HG03571 (cell line): ENCODE results near the gene UCN.
"Not testable (repeated sequence)": the region's sequence is repeated elsewhere in the genome, so short reads cannot be mapped to it uniquely, and the experiment has no call there.

ENCODE experiments used
- ATAC-seq: cut with Tn5 transposase; IDR thresholded peaks from one replicate; pipeline ENCODE4 v1.9.1; 2021; ENCODE audit not compliant: unreplicated experiment

The UCN gene, protein sequence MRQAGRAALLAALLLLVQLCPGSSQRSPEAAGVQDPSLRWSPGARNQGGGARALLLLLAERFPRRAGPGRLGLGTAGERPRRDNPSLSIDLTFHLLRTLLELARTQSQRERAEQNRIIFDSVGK

DNA sequence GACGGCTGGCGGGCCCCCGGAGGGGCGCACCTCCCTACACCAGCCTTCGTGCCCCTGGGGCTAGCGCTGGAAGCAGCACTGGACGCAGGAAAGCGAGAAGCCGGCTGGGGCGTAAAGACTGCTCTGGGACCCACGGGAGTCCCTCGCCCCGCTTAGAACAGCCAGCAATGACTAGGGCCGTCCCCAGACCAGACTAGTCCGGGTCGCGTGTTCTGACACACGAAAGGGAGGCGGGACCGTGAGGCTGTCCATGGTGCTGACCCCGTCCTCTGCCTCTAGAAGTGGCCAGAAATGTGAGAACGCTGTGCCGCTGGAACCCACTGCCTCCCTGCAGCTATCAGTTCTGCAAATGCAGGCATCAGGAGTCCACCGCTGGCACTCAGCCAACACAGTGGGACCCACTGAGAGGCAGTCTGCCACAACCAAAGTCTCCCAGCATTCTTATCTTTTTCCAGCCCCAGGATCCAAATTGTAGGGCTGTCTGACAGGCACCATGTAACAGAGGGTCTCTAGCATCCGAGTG is at the start of gene UCN:
Gene UCN, minus strand, starts transcription at position 87 of the 523 bp plus-strand sequence. CDS start 550 bp downstream, outside the sequence.
- no peak for ATAC-seq

DNA sequence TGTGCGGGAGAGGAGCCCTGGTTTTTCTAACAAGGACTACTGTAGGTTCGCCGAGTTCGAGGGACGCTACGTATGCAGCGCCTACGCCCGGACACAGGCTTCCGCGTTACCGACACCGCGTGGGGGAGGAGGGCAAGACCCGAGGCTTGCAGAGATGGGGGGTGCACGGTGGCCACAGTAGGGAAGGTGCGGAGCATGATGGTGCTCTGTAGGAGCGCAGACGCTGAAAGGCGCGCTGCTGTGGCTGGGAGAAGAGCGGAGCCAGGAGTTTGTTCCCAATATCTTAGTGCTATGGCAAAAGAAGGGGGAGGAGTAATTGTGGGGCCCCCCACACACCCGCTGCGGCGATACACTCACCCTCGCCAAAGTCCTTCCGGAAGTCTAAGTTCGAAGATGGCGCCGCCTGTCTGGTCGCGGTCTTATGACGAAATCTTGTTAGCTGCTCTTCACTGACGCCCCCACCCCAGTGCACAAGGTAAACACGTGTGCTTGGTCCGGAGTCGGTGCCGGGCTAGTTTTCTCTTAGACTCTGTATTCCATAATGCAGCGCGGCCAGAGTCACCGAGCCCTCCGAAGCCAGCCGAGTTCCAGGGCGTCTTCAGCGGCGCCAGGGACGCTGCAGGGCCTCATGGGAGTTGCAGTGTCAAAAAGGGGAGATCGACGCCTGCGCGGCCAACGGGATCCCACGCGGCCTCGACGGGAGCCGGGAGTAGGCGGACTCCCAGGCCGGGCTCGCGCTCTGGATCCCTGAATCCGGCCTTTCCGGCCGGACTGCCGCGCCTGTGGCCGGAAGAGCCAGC is 48.3 kb upstream of the UCN start, which contains the start of gene GTF3C2:
Gene GTF3C2, minus strand, starts transcription at position 383 of the 800 bp plus-strand sequence. CDS start 13,210 bp downstream, outside the sequence.
- ATAC-seq, result peak; percentile 77

DNA sequence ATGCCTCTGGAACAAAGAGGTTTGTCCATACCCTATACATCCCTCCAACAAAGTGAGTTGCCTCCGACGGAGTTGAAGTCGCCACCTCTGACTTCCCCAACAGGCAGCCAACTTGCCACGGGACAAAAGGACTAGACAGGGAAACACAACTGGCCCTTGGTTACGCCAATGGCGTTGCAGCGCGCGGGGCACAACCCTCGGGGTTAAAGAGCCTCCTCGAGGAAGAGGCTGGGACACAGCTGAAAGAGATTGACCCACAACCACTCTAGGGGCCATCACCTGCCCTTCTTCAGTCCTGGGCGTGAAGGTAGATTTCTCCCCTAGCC is 47.8 kb upstream of the UCN start:
- peak; percentile 18 for ATAC-seq

DNA sequence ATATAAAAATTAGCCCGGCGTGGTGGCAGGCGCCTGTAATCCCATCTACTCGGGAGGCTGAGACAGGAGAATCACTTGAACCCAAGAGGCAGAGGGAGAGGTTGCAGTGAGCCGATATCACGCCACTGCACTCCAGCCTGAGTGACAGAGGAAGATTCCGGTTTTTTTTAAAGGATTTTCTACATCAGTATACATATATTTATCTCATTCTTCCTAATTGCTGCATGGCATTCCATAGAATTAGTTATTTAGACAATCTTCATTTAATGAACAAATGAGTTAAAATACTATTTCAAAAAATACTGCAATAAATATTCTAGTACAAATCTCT is 46.3 kb upstream of the UCN start:
- no peak for ATAC-seq

DNA sequence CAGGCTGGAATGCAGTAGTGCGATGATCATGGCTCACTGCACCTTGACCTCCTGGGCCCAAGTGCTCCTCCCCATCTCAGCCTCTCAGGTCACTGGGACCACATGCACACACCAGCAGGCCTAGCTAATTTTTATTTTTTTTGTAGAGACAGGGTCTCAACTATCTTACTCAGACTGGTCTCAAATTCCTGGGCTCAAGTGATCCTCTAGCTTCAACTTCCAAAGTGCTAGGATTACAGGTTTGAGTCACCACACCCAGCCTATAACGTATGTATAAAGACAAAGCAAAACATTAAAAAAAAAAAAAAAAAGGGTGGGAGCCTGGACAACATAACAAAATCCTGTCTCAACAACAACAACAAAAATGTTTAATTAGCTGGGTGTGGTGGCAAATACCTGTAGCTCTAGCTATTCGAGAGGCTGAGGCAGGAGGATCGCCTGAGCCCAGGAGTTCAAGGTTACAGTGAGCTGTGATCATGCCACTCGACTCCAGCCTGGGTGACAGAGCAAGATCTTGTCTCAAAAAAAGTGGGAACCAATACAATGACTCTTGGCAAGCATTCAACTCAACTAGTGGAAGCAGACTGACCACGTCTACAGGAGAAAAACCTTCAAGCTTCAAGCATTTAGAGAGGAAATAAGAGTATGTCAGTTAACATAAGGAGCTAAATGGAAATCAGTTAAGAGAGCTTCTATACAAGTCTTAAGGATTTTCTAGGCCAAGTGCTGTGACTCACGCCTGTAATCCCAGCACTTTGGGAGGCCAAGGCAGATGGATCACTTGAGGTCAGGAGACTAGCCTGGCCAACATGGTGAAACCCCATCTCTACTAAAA is 45.7 kb upstream of the UCN start:
- ATAC-seq, result no peak

DNA sequence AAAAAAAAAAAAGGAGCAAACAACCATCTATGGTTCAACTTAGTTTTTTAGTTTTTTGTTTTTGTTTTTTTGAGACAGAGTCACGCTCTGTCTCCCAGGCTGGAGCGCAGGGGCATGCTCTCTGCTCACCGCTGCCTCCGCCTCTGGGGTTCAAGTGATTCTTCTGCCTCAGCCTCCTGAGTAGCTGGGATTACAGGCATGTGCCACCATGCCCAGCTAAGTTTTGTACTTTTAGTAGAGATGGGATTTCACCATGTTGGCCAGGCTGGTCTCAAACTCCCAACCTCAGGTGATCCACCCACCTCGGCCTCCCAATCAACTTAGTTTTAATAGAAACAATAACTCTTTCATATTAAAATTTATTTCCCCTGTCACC is 45.1 kb upstream of the UCN start:
- ATAC-seq, result not testable (repeated sequence)

DNA sequence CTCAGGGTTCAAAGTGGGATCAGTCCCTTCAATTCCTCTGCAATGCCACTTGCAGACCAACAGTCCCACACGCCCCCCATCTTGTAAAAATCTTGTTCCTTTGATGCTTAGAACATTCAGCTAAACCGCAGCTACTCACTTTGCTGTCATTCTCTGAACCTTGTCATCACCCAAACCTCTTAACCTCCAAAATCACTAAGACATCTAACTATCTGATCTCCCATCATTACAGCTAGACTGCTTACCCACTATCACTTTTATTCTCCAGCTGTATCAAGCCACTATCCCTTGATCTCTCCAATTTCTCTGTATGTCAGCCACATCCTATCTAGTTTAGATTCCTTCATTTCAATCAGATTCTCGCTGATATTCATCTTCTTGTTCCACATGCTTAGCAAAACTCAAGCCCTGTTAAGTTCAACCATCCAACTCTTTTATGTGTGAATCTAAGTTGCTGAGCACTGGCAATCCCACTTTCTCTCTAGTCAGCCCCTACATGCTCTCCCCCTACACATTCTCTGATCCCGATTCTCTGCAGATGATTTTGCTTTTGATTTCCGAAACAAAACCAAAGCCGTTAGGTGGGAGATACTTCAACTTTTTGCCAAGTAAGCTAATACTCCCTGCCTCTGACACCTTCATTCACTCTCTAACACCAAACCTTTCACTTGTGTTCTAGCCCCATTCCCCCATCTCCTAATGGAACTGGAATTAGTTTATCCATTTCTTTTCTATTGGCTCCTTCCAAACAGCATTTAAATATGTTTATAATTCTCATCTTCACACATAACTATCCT is 43.8 kb upstream of the UCN start:
- no peak for ATAC-seq

DNA sequence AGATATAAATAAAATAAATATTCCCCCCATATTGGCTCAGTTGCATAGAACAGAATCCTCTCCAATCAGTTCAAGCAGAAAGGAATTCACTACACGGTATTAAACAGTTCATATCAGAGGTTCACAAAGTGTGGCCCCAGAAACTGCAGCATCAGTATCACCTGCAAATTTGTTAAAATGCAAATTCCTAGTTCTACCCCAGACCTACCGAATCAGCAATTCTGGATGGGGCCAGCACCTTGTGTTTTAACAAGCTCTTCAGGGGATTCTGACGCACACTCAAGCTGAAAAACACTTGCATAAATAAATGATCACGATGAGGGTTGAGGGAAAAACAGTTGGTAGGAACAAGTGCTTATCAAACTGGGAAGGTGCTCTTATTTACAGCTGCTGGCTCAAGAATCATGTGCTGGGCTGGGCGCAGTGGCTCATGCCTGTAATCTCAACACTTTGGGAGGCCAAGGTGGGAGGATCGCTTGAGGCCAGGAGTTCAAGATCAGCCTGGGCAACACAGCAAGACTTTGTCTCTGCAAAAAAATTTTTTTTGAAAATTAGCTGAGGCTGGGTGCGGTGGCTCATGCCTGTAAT is 42.0 kb upstream of the UCN start:
- no peak for ATAC-seq

DNA sequence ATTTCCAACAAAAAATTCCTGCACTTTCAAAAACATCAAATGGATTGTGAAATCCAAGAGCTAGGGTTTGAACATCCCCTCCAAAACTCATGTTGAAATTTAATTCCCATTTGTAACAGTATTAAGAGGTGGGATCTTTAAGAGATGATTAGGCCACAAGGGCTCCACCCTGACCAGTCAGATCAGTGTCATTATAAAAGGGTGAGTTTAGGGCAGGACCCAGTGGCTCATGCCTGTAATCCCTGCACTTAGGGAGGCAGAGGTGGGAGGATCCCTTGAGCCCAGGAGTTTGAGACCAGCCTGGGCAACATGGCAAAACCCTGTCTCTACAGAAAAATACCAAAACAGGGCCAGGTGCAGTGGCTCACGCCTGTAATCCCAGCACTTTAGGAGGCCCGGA is 39.4 kb upstream of the UCN start:
- ATAC-seq, result no peak

DNA sequence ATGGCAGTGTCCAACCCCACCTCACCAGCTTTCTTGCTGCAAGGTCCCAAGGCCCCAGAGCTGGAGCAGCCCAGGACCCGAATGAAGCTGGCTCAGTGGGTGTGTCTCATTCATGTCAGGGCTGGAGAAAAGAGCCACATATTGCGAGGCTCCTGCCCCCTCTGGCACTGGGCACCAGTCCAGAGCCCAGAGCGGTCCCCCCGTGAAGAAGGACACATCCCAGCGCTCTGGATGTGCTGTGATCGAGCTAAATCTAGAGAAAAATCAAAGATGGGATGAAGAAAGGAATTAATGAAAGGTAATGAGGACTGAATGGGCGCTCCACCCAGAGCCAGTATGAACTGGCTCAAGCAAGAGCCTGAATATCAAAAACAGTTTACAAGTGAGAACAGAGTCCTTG is 27.9 kb upstream of the UCN start:
- ATAC-seq, result no peak

DNA sequence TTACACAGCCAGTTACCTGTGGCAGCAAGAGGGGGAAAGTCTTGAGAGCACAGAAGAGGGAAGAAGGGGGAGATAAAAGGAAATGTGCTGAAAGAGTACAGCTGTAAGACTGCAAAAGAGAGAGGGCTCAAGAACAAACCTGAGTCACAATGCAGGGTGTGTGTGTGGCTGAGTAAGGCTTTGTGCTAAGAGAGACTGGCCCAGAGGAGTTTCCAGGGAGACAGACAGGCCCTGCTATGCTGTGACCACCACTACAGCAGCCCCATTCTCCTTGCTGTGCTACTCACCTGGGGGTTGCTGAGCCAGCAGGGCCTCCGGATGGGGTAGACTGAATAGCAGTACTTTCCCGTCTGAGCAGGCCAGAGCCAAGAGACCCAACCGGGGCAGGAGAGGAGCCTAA is 27.1 kb upstream of the UCN start:
- no peak for ATAC-seq

DNA sequence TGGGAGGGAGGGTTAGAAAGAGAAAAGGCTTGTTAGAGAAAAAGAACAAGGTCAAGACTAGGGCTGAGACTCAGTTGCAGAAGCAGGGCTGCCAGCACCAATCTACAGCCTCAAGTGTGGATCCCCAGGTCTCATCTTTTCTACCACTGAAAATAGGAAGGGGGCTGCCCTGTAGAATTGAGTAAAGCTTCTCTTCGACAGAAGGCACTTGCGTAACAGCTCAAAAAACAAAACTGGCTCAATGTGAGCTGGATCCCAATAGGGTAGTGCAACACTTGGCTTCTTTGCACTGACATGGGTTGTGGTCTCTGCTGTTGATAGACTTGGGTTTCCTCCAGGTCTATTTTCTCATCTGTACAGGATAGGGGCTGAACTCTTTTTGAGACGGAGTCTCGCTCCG is 16.5 kb upstream of the UCN start:
- ATAC-seq, result no peak

DNA sequence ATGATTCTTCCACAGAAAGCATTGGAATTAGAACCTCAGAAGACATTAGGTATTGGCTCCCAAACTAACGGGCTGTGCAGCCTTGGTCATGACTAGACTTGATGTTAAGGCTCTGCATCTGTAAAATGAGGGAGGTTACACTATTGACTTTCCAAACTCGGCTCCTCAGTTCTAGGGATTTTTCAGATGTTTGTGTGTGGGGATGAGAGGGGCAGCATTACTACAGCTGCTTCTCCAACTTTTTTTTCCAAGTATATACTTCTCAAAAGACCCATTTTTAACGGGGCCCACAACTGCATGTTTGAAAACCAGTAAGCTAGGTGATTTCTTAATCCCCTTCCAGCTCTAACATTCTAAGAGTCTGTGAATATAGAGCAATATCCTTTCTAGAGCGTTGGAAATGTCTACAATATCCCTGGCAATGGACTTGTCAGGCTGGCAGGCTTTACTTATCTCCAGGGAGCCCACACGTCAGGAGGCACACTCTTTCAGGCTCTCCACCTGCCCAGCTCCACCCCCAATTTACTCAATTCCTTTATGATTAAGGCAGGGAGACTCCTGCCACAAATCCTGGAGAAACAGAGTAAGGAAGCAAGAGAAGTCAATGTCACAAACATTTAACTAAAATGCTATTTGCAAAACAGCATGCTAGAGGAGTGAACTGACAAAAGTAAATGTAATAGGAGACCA is 15.5 kb upstream of the UCN start:
- ATAC-seq, result no peak

DNA sequence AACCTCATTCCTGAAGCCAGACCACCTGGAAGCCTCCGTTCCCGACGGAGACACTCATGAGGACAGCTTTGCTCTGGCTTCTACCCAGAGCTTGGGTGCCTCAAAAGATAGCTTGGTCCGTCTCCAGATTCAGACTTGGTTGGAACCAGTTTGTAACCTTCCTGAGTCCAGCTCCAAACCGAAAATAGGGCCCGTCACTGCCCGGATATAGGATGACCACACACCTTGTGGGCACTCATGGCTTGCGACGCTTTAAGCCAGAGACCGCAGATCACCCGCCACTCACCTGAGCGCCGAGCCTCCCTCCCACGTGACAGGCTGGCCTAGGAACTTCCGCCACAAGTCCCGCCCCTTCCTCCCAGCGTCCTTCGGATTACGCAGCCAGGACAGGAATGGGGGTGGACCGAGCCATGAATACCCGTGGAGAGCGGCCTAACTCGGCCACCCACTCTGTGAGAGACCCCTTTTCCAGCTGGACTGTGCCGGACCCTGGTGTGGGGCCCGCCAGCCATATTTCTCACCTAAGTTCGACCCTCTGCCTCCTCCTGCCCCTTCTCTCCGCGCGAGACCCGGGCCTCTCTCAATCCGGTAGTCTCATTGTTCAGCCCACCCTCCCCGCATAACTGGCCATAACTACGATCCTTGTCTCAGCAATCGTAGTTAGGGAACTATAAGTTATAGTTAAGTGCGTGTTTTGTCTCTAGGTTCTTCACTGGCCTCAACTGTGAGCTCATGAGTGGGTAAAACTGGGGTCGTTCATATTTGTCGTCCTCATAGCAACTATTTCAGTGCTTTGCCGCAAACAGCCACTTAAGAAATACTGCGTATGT is 14.7 kb upstream of the UCN start, which contains the start of gene MPV17:
Gene MPV17, minus strand, starts transcription at position 332 of the 830 bp plus-strand sequence. CDS start 580 bp downstream, outside the sequence.
- ATAC-seq, result peak; percentile 65

DNA sequence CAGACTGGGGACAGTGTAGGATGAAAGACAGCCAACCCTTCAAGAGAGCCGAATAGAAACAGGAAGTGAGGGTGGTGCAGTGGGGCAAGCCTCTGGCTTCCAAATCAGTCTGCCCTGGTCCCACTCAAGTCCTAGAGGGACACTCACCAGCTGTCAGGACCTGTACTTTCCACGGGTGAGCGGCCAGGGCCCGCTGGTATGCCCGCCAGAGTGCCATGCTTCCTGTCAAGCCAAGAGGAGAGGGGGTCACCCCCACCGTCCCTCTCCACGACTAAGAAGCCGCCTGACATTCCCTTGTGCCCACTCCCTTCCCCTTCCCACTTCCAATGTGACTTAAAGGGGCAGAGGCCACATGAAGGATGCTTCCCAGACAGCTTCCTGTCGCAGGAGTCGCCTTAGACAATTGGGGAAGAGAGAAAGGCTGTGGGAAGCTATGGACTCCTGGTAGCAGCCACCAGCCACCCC is 14.1 kb upstream of the UCN start:
- ATAC-seq, result no peak

DNA sequence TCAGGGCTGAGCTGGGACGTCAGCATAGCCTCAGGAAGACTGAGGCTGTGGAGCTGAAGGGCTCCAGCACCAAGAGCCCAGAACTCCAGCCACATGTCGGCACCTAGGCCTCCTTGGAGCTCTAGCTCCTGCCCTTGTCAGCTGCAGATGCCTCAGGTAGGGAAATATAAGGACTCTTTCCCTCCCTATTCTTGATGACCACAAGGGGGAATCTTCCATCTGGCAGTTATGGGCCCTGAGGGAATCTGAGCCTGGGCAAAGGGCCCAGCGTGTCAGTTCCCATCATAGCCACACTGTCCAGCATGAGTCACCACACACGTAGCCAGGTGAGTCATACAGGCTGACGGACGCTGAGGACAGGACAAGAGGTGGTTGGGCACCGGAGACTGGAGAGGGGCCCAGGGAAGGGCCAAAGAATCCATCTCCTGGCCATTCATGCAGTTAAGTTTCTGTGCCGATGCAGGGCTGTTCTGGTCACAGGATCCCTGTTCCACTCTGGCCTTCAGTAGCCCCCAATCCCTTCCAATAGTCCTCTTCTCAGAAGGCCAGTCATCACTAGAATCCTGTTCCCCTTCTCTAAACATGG is 12.8 kb upstream of the UCN start:
- no peak for ATAC-seq

DNA sequence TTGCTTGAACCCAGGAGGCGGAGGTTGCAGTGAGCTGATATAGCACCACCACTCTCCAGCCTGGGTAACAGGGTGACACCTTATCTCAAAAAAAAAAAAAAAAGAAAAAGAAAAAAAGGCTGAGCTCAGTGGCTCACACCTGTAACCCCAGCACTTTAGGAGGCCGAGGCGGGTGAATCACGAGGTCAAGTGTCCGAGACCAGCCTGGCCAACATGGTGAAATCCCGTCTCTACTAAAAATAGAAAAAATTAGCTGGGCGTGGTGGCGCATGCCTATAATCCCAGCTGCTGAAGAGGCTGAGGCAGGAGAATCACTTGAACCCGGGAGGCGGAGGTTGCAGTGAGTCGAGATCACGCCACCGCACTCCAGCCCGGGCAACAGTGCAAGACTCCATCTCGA is 11.6 kb upstream of the UCN start:
- not testable (repeated sequence) for ATAC-seq

DNA sequence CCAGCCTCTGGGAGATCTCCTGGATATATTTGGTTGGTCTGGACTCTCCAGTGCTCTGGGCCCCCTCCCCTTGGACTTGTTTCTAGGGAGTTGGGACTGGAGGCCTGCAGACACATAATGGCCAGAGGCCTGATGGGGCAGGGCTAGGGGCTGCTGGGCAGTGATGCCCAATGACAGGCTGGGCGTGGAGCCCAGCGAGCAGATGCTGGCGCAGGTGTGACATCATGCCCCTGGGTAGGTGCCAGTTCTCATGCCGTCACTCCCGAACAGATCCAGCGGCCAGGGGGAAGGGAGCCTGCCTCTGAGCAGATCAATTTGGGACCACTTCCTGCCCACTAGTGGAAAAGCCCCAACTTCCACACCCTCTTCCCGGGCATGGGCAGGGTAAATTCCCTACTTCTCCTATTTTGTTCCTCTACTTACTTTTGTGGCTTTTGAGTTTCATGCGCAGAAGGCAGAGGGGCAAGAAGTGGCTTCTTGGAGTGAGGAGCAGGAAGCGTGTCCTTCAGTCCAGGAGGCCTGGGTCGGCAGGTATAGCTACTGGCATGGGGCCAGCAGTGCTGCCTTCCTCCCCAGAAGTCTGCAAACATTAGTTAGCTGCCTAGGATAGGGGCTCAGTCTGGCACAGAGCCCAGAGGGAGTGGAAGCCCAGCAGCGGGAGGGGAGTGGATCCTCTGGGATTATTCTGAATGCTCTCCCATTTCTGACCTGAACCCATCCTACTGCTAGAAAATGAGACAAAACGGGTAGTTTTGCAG is 8.6 kb upstream of the UCN start:
- no peak for ATAC-seq
